Endometrial microvascular endothelial cells (primary cell): ENCODE results near the gene HTR1D. TPM values are rescaled to one million over a fixed set of nuclear protein-coding genes. Genes with fewer than 3 reads are reported as not detected.

Experiments used
- in situ Hi-C: cut with HindIII; loops from 2 replicates; pipeline ENCODE4 v1.10.0; 2017; ENCODE audit warnings: low sequenced_read_pairs, low pct_unique_long_range_greater_than_20kb; ENCODE audit errors: inconsistent ontology term
- total RNA-seq: library from RNA; depleted of rRNA; stranded (reverse); fragments of >200 nt; gene quantifications from one replicate; pipeline ENCODE4 v1.2.3, GENCODE V29; 2015; ENCODE audit errors: inconsistent ontology term

The HTR1D gene
- total RNA-seq, 1 donor from 2014 or later = 11.7 TPM

DNA sequence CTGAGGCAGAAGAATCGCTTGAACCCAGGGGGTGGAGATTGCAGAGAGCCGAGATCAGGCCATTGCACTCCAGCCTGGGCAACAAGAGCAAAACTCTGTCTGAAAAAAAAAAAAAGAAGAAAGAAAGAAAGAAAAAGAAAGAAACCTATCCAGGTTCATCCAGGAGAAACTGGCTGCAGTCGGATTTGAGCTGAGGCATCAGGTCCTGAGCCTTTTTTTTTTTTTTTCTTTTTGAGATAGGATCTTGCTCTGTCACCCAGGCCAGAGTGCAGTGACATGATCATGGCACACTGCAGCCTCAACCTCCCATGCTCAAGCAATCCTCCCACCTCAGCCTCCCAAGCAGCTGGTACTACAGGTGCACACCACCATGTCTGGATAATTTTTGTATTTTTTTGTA lies 26.1 kb downstream of the HTR1D start:
- in situ Hi-C loops = loop anchor here (25.0 kb wide), 1 partner anchor 104 kb away; no protein-coding TSS in a partner anchor

- in situ Hi-C loops = loop anchor here (25.0 kb wide), 1 partner anchor 102 kb away; no protein-coding TSS in a partner anchor
Observed at GRCh38 chr1:23188936-23189452, 28.3 kb downstream of the HTR1D start.

GRCh38 chr1:23188434-23188884 lies 28.8 kb downstream of the HTR1D start:
- in situ Hi-C loops = loop anchor here (25.0 kb wide), 1 partner anchor 101 kb away; no protein-coding TSS in a partner anchor

GRCh38 chr1:23187637-23188036 lies 29.7 kb downstream of the HTR1D start:
- in situ Hi-C loops = loop anchor here (25.0 kb wide), 1 partner anchor 100 kb away; no protein-coding TSS in a partner anchor

DNA sequence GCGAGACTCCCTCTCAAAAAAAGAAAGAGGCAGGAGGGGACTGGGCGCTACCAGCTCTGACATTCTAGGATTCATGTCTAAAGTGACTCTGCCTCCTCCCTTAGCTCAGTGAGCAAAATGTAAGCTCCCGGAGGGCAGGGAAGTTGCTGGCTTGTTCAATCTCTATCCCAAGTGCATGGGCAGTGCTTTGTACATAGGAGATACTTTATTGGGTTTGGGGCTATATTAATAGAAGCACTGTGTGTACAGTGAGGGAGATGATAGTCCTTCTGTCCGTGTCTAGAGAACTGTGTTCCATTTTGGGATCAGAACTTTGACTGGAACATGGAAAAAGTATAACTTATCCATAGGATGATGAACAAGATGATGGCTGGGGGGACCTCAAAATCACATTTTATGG lies 31.9 kb downstream of the HTR1D start:
- in situ Hi-C loops = loop anchor here (25.0 kb wide), 1 partner anchor 98 kb away; no protein-coding TSS in a partner anchor

GRCh38 chr1:23184212-23184934 lies 32.9 kb downstream of the HTR1D start:
- in situ Hi-C loops = loop anchor here (25.0 kb wide), 1 partner anchor 97 kb away; no protein-coding TSS in a partner anchor

DNA sequence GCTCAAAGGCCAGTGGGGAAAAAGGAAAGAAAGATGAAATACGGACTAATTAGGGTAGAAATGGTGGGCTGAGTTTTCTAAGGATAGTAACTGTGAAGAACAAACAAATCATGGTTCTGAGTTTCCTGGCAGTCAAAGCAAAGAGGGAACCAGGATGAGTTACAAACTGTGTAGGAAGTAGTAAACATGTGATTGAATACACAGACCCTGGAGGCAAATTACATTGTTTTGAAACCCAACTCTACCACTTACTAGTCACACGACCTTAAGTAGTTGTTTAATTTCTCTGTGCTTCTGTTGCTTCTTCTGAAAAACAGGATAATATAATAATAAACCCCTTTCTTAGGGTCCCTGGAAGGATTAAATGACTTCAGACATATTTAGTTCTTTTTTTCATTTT lies 37.4 kb downstream of the HTR1D start:
- in situ Hi-C loops = loop anchor here (25.0 kb wide), 1 partner anchor 93 kb away; no protein-coding TSS in a partner anchor

DNA sequence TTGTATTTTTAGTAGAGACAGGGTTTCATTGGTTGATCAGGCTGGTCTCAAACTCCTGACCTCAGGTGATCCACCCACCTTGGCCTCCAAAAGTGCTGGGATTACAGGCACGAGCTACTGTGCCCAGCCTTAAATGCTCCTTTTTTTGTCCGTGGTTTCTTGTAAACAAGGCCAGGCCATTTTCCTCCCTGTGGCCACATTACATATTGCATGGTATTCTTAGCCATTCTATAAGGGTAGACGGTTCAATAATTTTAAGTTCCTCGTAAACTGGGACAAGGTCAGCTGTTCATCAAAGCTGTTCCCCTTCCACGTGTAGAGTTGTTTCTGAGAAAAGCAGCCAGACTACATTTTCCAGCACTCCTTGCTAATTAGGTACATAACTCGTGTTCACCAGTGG lies 38.4 kb downstream of the HTR1D start:
- in situ Hi-C loops = loop anchor here (25.0 kb wide), 1 partner anchor 92 kb away; no protein-coding TSS in a partner anchor

DNA sequence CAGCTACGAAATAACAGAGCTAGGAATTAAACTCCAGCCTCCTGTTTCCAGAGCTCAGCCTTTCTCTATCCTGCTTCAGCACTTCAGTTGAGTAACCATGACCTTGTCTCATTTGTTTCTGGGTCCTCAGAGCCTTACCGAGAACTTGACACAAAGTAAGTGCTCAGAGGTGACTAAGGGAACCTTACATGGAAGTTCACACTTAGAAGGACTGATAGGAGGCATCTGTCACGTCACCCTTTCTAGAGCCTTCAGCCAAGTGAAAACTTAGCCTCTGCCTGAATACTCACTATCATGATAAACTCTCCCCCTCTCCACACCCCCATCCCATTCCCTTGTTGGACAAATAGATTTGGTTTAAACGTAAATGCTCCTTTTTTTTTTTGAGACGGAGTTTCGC lies 38.9 kb downstream of the HTR1D start:
- in situ Hi-C loops = loop anchor here (25.0 kb wide), 1 partner anchor 91 kb away; no protein-coding TSS in a partner anchor

- in situ Hi-C loops = loop anchor here (25.0 kb wide), 1 partner anchor 90 kb away; no protein-coding TSS in a partner anchor
Observed at GRCh38 chr1:23177438-23178380, 39.6 kb downstream of the HTR1D start.

DNA sequence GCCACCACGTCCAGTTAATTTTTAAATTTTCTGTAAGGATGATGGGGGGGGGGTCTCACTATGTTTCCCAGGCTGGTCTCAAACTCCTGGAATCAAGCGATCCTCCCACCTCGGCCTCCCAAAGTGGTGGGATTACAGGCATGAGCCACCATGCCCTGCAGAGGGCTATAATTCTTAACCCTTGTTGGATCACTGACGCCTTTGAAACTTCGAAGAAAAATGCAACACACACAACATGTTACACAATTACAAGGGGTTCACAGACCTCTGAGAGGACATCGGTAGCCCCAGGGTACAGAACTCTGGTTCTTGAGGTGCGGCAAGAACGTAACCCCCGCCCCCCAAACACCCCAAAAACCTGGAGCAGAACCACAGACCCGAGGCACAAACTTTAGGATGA lies 40.3 kb downstream of the HTR1D start:
- in situ Hi-C loops = loop anchor here (25.0 kb wide), 1 partner anchor 90 kb away; no protein-coding TSS in a partner anchor

DNA sequence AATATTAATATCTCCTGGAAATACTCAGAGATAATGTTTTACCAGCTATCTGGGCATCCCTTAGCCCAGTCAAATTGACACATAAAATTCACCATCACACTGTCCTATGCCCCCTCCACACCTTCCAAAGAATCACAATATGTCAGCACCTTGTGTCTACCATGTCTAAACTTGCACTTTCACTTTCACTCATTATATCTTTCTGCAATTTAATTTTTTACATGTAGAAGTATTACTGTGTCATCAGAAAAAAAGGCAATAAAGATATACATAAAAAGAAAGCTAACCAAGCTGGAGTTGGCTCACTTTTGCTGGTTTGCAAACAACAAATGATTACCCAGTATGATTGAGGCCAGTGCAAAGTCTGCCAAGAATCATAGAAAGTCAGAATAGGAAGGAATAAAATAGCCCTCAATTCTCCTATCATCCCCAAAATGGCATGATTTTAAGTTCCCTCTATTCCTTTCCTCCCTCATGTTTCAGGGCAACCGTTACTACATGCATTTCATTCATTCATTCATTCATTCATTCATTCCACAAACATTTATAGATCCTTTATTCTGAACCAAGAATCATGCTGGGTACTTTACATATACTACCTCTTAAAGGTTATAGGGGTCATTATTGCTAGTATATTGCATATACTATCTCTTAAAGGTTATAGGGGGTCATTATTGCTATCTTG lies 42.7 kb downstream of the HTR1D start:
- in situ Hi-C loops = loop anchor here (25.0 kb wide), 1 partner anchor 87 kb away; no protein-coding TSS in a partner anchor

DNA sequence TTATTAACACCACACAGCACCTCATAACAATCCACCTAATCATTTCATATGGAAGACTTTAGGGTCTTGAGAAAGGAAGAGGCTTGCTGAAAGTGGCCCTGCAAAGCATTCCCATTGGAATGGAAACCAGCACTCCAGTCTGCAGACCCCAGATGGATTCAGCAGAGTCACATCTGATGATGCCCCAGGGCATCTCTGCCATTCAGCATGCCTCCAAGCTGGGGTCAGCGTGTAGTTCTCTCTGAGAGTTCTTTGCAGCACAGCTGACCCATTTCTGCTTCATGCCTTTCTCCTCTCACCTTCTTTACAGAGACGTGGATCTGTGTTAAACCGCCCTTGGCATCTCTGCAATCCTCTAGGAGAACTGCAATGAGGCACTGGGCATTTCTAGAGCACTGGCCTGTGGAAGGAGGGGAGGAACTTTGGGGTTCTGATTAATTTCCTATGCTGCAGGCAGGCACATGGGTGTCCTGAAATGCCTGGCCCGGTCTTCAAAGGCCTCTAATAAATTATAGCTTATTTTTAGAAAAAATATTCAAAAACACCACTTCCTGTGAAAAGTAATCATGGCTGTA lies 46.0 kb downstream of the HTR1D start:
- in situ Hi-C loops = no loop called here

- in situ Hi-C loops = no loop called here
Observed at GRCh38 chr1:23169727-23170335, 47.5 kb downstream of the HTR1D start.

DNA sequence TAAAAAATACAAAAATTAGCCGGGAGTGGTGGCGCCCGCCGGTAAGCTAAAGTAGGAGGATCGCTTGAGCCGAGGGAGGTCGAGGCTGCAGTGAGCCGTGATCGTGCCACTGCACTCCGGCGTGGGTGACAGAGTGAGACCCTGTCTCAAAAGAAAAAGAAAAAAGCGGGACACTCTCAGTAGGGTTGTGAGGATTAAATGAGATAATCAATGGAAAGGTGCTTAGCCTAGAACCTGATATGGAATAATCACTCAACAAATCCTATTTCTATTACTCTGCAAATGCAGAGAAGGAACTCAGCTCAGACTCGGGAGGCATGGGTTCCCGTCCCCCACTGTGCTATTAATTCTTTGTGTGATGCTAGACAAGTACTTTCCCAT lies 48.1 kb downstream of the HTR1D start:
- in situ Hi-C loops = no loop called here

GRCh38 chr1:23168445-23169194 lies 48.7 kb downstream of the HTR1D start, which contains the start of gene LUZP1:
TSS of gene LUZP1 (minus strand) at chr1:23168856.
- in situ Hi-C loops = no loop called here

- in situ Hi-C loops = no loop called here
Observed at GRCh38 chr1:23168079-23168444, 49.2 kb downstream of the HTR1D start.
